Coronary artery (tissue), 2 donors: Measurements from ENCODE around the gene DIAPH2.

Experiments used
- DNase-seq: peaks from one replicate; pipeline ENCODE4 v3.0.0-alpha.2; 2017; ENCODE audit warnings: low spot score
- H3K27ac ChIP-seq, 2 donors: fragments of 200-600 bp; sonication (generic); one replicate each; pipeline ENCODE4 v1.5.1; 2016 to 2019
- H3K4me3 ChIP-seq: fragments of 200-600 bp; sonication (generic); 2 replicates; pipeline ENCODE4 v1.5.1; 2016; ENCODE audit warnings: mild to moderate bottlenecking, moderate library complexity
- CTCF ChIP-seq: fragments of 200-600 bp; sonication (generic); IDR thresholded peaks from one replicate; pipeline ENCODE4 v1.5.1; 2019; ENCODE audit warnings: antibody characterized with exemption

DIAPH2 gene

GRCh38 chrX:96684339-96685209 lies at the start of gene DIAPH2:
Gene DIAPH2 (plus strand): TSS chrX:96684842.
- H3K4me3 ChIP-seq = peak within 1 kb of the TSS; percentile 73
- H3K27ac ChIP-seq = peak within 1 kb of the TSS; percentile 50 to 86
- TF ChIP-seq CTCF = no peak
- peak; percentile 84 for DNase-seq

DNA sequence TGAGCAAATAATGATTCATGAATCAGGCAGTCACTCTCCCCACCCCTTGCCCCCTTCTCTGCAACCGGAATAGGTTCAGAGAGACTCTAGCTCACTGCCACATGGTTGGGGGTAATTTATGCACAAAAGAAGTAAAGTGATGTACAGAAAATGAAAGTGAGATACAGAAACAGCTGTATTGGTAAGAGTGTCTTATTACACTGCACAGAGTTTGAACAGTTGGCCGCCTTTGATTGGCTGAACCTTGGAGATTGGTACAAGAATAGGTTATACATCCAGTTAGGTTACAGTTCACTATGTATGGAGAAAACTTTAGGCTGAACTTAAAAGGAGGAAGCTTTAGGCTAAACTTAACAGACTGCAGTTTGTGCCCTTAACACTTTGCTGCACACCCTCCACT lies 34.6 kb upstream of the DIAPH2 start:
- Histone ChIP-seq H3K4me3 (no peak overlapping the region), H3K27ac (no peak overlapping the region)
- no peak for DNase-seq
- no peak for TF ChIP-seq CTCF

- Histone ChIP-seq H3K27ac (no peak overlapping the region), H3K4me3 (no peak overlapping the region)
- DNase-seq = no peak
- no peak for TF ChIP-seq CTCF
These were observed 28.6 kb upstream of the DIAPH2 start for GRCh38 chrX:96655947-96656623.

- TF ChIP-seq CTCF = no peak
- DNase-seq = no peak
- Histone ChIP-seq H3K27ac (no peak overlapping the region), H3K4me3 (no peak overlapping the region)
These were observed 2.1 kb upstream of the DIAPH2 start for GRCh38 chrX:96682516-96682915.

GRCh38 chrX:96683997-96684338 lies 674 bp upstream of the DIAPH2 start:
- no peak for DNase-seq
- TF ChIP-seq CTCF = no peak
- H3K27ac ChIP-seq = peak overlapping the region in 1 of 2 donors; percentile 86
- H3K4me3 ChIP-seq = peak overlapping the region; percentile 73

- no peak for TF ChIP-seq CTCF
- peak; percentile 78 for DNase-seq
- peak overlapping the region; percentile 50 to 86 for H3K27ac ChIP-seq
- peak overlapping the region; percentile 73 for H3K4me3 ChIP-seq
These were observed 813 bp downstream of the DIAPH2 start for GRCh38 chrX:96685210-96686099.
